ENCODE data around the gene ARPC2.

GRCh38 chr2:218235017-218235416 lies 18.0 kb downstream of the ARPC2 start:
- no peak for TF ChIP-seq POLR2AphosphoS5 (IDR thresholded peaks at IDR 0.05)
- no peak for TF ChIP-seq CTCF (IDR thresholded peaks at IDR 0.05)
- no peak for TF ChIP-seq EP300 (IDR thresholded peaks at IDR 0.05)

Measured in stomach (tissue), 4 donors.